ENCODE results near the gene UTRN. TPM values are rescaled to one million over a fixed set of nuclear protein-coding genes. Genes with fewer than 3 reads are reported as not detected.

The UTRN gene
- total and polyA plus RNA-seq, 10 of the 15 experiments (the other 5 are each of a cell fraction or from before 2014, with no cell fraction given): 1.6 to 52.6 (median 25.5) TPM

DNA sequence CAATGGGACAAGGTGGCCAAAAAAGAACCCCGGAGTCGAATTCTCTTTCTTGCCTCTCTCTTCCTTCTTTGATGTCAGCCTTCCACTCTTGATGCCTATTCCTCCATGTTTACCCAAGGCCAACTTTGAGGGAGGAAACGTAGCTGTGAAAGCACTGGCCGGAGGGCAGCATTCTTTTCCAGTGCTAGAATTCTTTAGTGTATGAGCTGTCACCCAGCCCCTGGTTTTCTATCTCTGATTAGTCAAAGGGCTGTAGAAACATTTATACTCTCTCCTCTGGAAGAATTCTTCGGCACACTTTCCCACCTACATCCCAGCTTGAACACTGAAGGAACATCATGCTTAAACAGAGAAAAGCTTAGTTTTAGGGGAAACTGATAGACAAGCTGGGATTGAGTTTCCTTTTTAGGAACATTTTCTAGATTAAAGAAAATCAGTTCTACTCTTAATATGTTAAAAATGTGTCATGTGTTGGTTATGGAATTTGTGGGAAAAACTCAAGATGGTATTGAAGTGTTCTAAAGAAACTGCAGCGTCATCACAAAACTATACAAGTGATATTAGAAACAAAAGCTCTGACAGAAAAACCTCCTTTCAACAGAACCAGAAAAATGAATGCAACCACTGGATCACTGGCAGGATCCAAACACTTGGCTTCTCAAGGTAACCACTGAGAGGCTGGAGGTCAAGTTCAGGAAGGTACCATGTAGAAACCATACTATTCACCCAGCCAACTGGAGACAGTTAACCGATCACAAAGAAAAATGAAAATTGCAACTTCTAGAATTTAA lies 20.7 kb upstream of the UTRN start (continued):
- TF ChIP-seq, protein P1, sequence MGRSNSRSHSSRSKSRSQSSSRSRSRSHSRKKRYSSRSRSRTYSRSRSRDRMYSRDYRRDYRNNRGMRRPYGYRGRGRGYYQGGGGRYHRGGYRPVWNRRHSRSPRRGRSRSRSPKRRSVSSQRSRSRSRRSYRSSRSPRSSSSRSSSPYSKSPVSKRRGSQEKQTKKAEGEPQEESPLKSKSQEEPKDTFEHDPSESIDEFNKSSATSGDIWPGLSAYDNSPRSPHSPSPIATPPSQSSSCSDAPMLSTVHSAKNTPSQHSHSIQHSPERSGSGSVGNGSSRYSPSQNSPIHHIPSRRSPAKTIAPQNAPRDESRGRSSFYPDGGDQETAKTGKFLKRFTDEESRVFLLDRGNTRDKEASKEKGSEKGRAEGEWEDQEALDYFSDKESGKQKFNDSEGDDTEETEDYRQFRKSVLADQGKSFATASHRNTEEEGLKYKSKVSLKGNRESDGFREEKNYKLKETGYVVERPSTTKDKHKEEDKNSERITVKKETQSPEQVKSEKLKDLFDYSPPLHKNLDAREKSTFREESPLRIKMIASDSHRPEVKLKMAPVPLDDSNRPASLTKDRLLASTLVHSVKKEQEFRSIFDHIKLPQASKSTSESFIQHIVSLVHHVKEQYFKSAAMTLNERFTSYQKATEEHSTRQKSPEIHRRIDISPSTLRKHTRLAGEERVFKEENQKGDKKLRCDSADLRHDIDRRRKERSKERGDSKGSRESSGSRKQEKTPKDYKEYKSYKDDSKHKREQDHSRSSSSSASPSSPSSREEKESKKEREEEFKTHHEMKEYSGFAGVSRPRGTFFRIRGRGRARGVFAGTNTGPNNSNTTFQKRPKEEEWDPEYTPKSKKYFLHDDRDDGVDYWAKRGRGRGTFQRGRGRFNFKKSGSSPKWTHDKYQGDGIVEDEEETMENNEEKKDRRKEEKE (IDR thresholded peaks at IDR 0.05): no peak

DNA sequence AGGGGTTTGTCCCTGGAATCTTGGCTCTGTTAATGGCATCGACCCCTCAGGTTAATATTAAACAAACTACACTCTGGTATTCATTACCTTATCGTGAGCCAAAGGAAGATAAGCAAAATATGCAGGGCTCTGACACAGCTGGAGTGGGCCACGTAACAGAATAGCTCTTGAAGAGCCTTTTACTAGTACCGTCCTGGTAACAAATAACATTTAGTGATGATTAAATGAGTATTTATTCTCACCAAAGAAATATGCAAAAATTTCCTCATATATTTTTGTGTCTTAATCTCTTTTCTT lies 20.1 kb upstream of the UTRN start:
- no TSS peak for BruUV-seq (replicated peaks)
- Histone ChIP-seq H3K9ac (ENCODE audit: control insufficient read depth, insufficient read depth, low read length) (no peak overlapping the region), H3K27me3 (replicated peaks in 1 of 2; ENCODE audit: control insufficient read depth in 2 of 2, insufficient read depth in 2 of 2, low read length in 1 of 2) (no peaks in the 10 kb centered on the region), H3K4me3 (no peak overlapping the region), H3K79me2 (ENCODE audit: control insufficient read depth, insufficient read depth, low read length) (no peaks in the 10 kb centered on the region), H3K27ac (ENCODE audit: control insufficient read depth, insufficient read depth) (no peak overlapping the region), H3K9me3 (replicated peaks; ENCODE audit: control insufficient read depth, insufficient read depth, low read length) (no peaks in the 10 kb centered on the region), H3K36me3 (ENCODE audit: control insufficient read depth in 2 of 2, insufficient read depth in 2 of 2, low read length in 1 of 2) (no peaks in the 10 kb centered on the region), H3K4me1 (ENCODE audit: control insufficient read depth, insufficient read depth, low read length) (no peaks in the 10 kb centered on the region), H2AFZ (ENCODE audit: control insufficient read depth, low read depth, low read length) (no peak overlapping the region), H3K4me2 (ENCODE audit: control insufficient read depth, insufficient read depth) (no peak overlapping the region), H4K20me1 (ENCODE audit: control insufficient read depth, insufficient read depth) (no peaks in the 10 kb centered on the region)
- DNase-seq (ENCODE audit: low read depth, low spot score): no peak
- RAD21 ChIA-PET (ENCODE audit: unreplicated experiment): no interaction called here
- in situ Hi-C loops (cut with MboI): no loop called here
- SMC1A ChIA-PET (ENCODE audit: uncharacterized antibody, unreplicated experiment): interaction anchor here (1.2 kb wide), 2 partner anchors 21 to 40 kb away, joined by 3 read pairs; no protein-coding TSS in a partner anchor
- FAIRE-seq: no peak
- CTCF ChIA-PET: interaction anchor here (0.9 to 1.3 kb wide), 3 partner anchors 44 to 160 kb away, joined by 3 read pairs; no protein-coding TSS in a partner anchor
- intact Hi-C loops (cut with micrococcal nuclease; ENCODE audit: unreplicated experiment): loop anchor here (10.0 kb wide), 1 partner anchor 220 kb away; no protein-coding TSS in a partner anchor
- POLR2A ChIA-PET: interaction anchor here (0.6 kb wide), 1 partner anchor 104 kb away, joined by 3 read pairs; no protein-coding TSS in a partner anchor
- ATAC-seq: no peak
- TF ChIP-seq POLR2AphosphoS2 (IDR thresholded peaks at IDR 0.05; ENCODE audit: low read depth, low read length): no peak
- TF ChIP-seq, protein P2, sequence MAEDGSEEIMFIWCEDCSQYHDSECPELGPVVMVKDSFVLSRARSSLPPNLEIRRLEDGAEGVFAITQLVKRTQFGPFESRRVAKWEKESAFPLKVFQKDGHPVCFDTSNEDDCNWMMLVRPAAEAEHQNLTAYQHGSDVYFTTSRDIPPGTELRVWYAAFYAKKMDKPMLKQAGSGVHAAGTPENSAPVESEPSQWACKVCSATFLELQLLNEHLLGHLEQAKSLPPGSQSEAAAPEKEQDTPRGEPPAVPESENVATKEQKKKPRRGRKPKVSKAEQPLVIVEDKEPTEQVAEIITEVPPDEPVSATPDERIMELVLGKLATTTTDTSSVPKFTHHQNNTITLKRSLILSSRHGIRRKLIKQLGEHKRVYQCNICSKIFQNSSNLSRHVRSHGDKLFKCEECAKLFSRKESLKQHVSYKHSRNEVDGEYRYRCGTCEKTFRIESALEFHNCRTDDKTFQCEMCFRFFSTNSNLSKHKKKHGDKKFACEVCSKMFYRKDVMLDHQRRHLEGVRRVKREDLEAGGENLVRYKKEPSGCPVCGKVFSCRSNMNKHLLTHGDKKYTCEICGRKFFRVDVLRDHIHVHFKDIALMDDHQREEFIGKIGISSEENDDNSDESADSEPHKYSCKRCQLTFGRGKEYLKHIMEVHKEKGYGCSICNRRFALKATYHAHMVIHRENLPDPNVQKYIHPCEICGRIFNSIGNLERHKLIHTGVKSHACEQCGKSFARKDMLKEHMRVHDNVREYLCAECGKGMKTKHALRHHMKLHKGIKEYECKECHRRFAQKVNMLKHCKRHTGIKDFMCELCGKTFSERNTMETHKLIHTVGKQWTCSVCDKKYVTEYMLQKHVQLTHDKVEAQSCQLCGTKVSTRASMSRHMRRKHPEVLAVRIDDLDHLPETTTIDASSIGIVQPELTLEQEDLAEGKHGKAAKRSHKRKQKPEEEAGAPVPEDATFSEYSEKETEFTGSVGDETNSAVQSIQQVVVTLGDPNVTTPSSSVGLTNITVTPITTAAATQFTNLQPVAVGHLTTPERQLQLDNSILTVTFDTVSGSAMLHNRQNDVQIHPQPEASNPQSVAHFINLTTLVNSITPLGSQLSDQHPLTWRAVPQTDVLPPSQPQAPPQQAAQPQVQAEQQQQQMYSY (CRISPR knock-in tag; IDR thresholded peaks at IDR 0.05): no peak
- TF ChIP-seq, protein P3, sequence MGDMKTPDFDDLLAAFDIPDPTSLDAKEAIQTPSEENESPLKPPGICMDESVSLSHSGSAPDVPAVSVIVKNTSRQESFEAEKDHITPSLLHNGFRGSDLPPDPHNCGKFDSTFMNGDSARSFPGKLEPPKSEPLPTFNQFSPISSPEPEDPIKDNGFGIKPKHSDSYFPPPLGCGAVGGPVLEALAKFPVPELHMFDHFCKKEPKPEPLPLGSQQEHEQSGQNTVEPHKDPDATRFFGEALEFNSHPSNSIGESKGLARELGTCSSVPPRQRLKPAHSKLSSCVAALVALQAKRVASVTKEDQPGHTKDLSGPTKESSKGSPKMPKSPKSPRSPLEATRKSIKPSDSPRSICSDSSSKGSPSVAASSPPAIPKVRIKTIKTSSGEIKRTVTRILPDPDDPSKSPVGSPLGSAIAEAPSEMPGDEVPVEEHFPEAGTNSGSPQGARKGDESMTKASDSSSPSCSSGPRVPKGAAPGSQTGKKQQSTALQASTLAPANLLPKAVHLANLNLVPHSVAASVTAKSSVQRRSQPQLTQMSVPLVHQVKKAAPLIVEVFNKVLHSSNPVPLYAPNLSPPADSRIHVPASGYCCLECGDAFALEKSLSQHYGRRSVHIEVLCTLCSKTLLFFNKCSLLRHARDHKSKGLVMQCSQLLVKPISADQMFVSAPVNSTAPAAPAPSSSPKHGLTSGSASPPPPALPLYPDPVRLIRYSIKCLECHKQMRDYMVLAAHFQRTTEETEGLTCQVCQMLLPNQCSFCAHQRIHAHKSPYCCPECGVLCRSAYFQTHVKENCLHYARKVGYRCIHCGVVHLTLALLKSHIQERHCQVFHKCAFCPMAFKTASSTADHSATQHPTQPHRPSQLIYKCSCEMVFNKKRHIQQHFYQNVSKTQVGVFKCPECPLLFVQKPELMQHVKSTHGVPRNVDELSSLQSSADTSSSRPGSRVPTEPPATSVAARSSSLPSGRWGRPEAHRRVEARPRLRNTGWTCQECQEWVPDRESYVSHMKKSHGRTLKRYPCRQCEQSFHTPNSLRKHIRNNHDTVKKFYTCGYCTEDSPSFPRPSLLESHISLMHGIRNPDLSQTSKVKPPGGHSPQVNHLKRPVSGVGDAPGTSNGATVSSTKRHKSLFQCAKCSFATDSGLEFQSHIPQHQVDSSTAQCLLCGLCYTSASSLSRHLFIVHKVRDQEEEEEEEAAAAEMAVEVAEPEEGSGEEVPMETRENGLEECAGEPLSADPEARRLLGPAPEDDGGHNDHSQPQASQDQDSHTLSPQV (IDR thresholded peaks at IDR 0.05): no peak
- TF ChIP-seq CBX3 (IDR thresholded peaks at IDR 0.05; ENCODE audit: borderline replicate concordance, low read depth): no peak
- WGBS (ENCODE audit: insufficient coverage, insufficient replicate concordance, low lambda C conversion rate, missing lambda C conversion rate): 26% methylated on average over 4 of the region's 4 CpGs

All from GM12878 (cell line).